ENCODE data around the gene PTBP2. TPM values are rescaled to one million over a fixed set of nuclear protein-coding genes. Genes with fewer than 3 reads are reported as not detected.

PTBP2 gene
- total RNA-seq, 1 donor from 2014 or later: 170 TPM

GRCh38 chr1:96837781-96838216 lies 116.2 kb downstream of the PTBP2 start:
- Histone ChIP-seq H3K9me3 (ENCODE audit: low read depth) (no peaks in the 10 kb centered on the region), H3K9ac (no peak overlapping the region), H3K4me2 (no peak overlapping the region), H2AFZ (replicated peaks) (no peak overlapping the region), H3K36me3 (no peaks in the 10 kb centered on the region), H3K27ac (no peak overlapping the region), H3K79me2 (ENCODE audit: low read depth) (no peaks in the 10 kb centered on the region), H3F3A (ENCODE audit: low read depth) (no peaks in the 10 kb centered on the region), H3K4me3 (no peak overlapping the region), H4K20me1 (ENCODE audit: low read depth) (no peaks in the 10 kb centered on the region), H3K27me3 (no peaks in the 10 kb centered on the region), H3K4me1 (no peaks in the 10 kb centered on the region)
- H3K4me3 Mint-ChIP-seq: no peak overlapping the region
- DNase-seq (ENCODE audit: low spot score): no peak
- H3K36me3 Mint-ChIP-seq: no peaks in the 10 kb centered on the region
- no peak for TF ChIP-seq CTCF (IDR thresholded peaks at IDR 0.05)
- no peak overlapping the region for H3K27ac Mint-ChIP-seq
- H3K4me1 Mint-ChIP-seq: no peaks in the 10 kb centered on the region
- no peaks in the 10 kb centered on the region for H3K9me3 Mint-ChIP-seq
- H3K27me3 Mint-ChIP-seq (ENCODE audit: insufficient read depth, low read depth): no peaks in the 10 kb centered on the region

DNA sequence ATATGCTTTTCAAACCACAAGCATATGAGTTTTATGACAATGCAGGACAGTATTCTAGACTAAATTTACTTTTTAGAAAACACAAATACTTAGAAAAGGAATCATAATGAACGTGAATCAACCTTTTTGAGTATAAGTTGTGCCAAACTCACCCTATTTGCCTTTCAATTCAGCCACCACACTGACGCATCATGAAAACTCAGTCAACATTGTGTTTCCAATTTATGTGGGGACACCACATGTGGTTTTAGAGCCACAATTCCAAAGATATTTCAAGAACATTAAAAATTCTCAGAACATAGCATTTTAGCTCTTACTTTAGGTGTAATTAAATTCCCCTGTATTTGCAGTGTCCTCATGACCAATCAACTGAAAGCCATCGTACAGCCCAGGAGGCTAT lies 118.8 kb downstream of the PTBP2 start:
- Mint-ChIP-seq H3K4me3 (no peak overlapping the region), H3K9me3 (no peaks in the 10 kb centered on the region), H3K4me1 (no peaks in the 10 kb centered on the region), H3K36me3 (no peaks in the 10 kb centered on the region), H3K27ac (no peak overlapping the region), H3K27me3 (ENCODE audit: insufficient read depth, low read depth) (no peaks in the 10 kb centered on the region)
- no peak for DNase-seq (ENCODE audit: low spot score)
- no peaks in the 10 kb centered on the region for H3K4me1 ChIP-seq
- no peaks in the 10 kb centered on the region for H3F3A ChIP-seq (ENCODE audit: low read depth)
- no peak overlapping the region for H2AFZ ChIP-seq (replicated peaks)
- H4K20me1 ChIP-seq (ENCODE audit: low read depth): no peaks in the 10 kb centered on the region
- H3K9me3 ChIP-seq (ENCODE audit: low read depth): no peaks in the 10 kb centered on the region
- no peak overlapping the region for H3K4me3 ChIP-seq
- H3K36me3 ChIP-seq: no peaks in the 10 kb centered on the region
- H3K27ac ChIP-seq: no peak overlapping the region
- H3K4me2 ChIP-seq: no peak overlapping the region
- no peak overlapping the region for H3K9ac ChIP-seq
- TF ChIP-seq CTCF (IDR thresholded peaks at IDR 0.05) (no peak), EZH2 (IDR thresholded peaks at IDR 0.05) (no peak), EZH2phosphoT487 (IDR thresholded peaks at IDR 0.05) (no peak)
- no peaks in the 10 kb centered on the region for H3K27me3 ChIP-seq
- no peaks in the 10 kb centered on the region for H3K79me2 ChIP-seq (ENCODE audit: low read depth)

GRCh38 chr1:96842215-96842614 lies 120.6 kb downstream of the PTBP2 start:
- H3K27ac Mint-ChIP-seq: no peak overlapping the region
- peak; percentile 28 for TF ChIP-seq CTCF (IDR thresholded peaks at IDR 0.05)
- TF ChIP-seq EZH2 (IDR thresholded peaks at IDR 0.05): no peak
- H3K4me1 Mint-ChIP-seq: no peaks in the 10 kb centered on the region
- Histone ChIP-seq H3K79me2 (ENCODE audit: low read depth) (no peaks in the 10 kb centered on the region), H3K4me2 (no peak overlapping the region), H3K4me3 (no peak overlapping the region), H3K36me3 (no peaks in the 10 kb centered on the region), H3K27me3 (no peaks in the 10 kb centered on the region), H3K9me3 (ENCODE audit: low read depth) (no peaks in the 10 kb centered on the region), H3F3A (ENCODE audit: low read depth) (no peaks in the 10 kb centered on the region), H3K9ac (no peak overlapping the region), H3K4me1 (no peaks in the 10 kb centered on the region), H4K20me1 (ENCODE audit: low read depth) (no peaks in the 10 kb centered on the region), H3K27ac (no peak overlapping the region), H2AFZ (replicated peaks) (no peak overlapping the region)
- H3K9me3 Mint-ChIP-seq: no peaks in the 10 kb centered on the region
- peaks cover 2% of the 10 kb centered on the region for H3K27me3 Mint-ChIP-seq (ENCODE audit: insufficient read depth, low read depth)
- no peaks in the 10 kb centered on the region for H3K36me3 Mint-ChIP-seq
- DNase-seq (ENCODE audit: low spot score): no peak
- H3K4me3 Mint-ChIP-seq: no peak overlapping the region

GRCh38 chr1:96843196-96843595 lies 121.6 kb downstream of the PTBP2 start:
- Mint-ChIP-seq H3K36me3 (no peaks in the 10 kb centered on the region), H3K4me3 (no peak overlapping the region)
- H2AFZ ChIP-seq (replicated peaks): no peak overlapping the region

More at GRCh38 chr1:96843196-96843595, 121.6 kb downstream of the PTBP2 start:
- Histone ChIP-seq H3K4me1 (no peaks in the 10 kb centered on the region), H3K9me3 (ENCODE audit: low read depth) (no peaks in the 10 kb centered on the region), H4K20me1 (ENCODE audit: low read depth) (no peaks in the 10 kb centered on the region), H3K27ac (no peak overlapping the region), H3K79me2 (ENCODE audit: low read depth) (no peaks in the 10 kb centered on the region), H3K36me3 (no peaks in the 10 kb centered on the region), H3K27me3 (no peaks in the 10 kb centered on the region), H3K4me2 (no peak overlapping the region), H3K9ac (no peak overlapping the region), H3F3A (ENCODE audit: low read depth) (no peaks in the 10 kb centered on the region), H3K4me3 (no peak overlapping the region)
- DNase-seq (ENCODE audit: low spot score): no peak
- Mint-ChIP-seq H3K27ac (no peak overlapping the region), H3K27me3 (ENCODE audit: insufficient read depth, low read depth) (peaks cover 2% of the 10 kb centered on the region), H3K9me3 (peaks cover 2% of the 10 kb centered on the region), H3K4me1 (no peaks in the 10 kb centered on the region)
- no peak for TF ChIP-seq EZH2phosphoT487 (IDR thresholded peaks at IDR 0.05)
- no peak for TF ChIP-seq EZH2 (IDR thresholded peaks at IDR 0.05)
- TF ChIP-seq CTCF (IDR thresholded peaks at IDR 0.05): no peak
